WTC11 (cell line): ENCODE measurements around the gene NFKB1. TPM values are rescaled to one million over a fixed set of nuclear protein-coding genes. Genes with fewer than 3 reads are reported as not detected.

ENCODE experiments used
- ATAC-seq: fragments of 200-7000 bp; cut with Tn5 transposase; 2 replicates; pipeline ENCODE4 v1.10.0; 2021; ENCODE audit warnings: mild to moderate bottlenecking, moderate library complexity
- CTCF ChIA-PET: fragments of 300-600 bp; sonication (Branson Sonifier 250); formaldehyde crosslinking; loops from one replicate; lab custom pipeline; 2021; ENCODE audit warnings: antibody characterized with exemption; lab: Charles Lee
- POLR2A ChIA-PET: fragments of 350-600 bp; sonication (Branson Sonifier 250); formaldehyde crosslinking; loops from one replicate; lab custom pipeline; 2021; ENCODE audit warnings: antibody characterized with exemption; lab: Charles Lee
- DNase-seq: peaks from one replicate; pipeline ENCODE4 v3.0.0; 2021; ENCODE audit warnings: low spot score
- H3K27ac Mint-ChIP-seq: 2 replicates; pipeline ENCODE4 v1.8.0; 2021; ENCODE audit warnings: mixed read lengths
- H3K27me3 Mint-ChIP-seq: 2 replicates; pipeline ENCODE4 v1.8.0; 2021; ENCODE audit warnings: low read depth, mild to moderate bottlenecking, moderate library complexity, mixed read lengths
- H3K36me3 Mint-ChIP-seq: 2 replicates; pipeline ENCODE4 v1.8.0; 2021; ENCODE audit warnings: mixed read lengths
- H3K4me1 Mint-ChIP-seq: 2 replicates; pipeline ENCODE4 v1.8.0; 2022; ENCODE audit warnings: mixed read lengths
- H3K4me3 Mint-ChIP-seq: 2 replicates; pipeline ENCODE4 v1.8.0; 2021; ENCODE audit warnings: mild to moderate bottlenecking, moderate library complexity, mixed read lengths
- H3K9me3 Mint-ChIP-seq: 2 replicates; pipeline ENCODE4 v1.8.0; 2021; ENCODE audit warnings: mixed read lengths
- ATF1 ChIP-seq: sonication (generic); formaldehyde crosslinking; IDR thresholded peaks from 2 replicates; pipeline ENCODE4 v1.8.1; 2023; ENCODE audit warnings: mild to moderate bottlenecking, moderate library complexity, missing genetic modification reagents
- CREM ChIP-seq: sonication (generic); formaldehyde crosslinking; IDR thresholded peaks from 2 replicates; pipeline ENCODE4 v1.8.1; 2022; ENCODE audit warnings: mild to moderate bottlenecking, missing genetic modification reagents, moderate library complexity
- FOXK1 ChIP-seq: sonication (generic); formaldehyde crosslinking; IDR thresholded peaks from 2 replicates; pipeline ENCODE4 v1.8.0; 2022; ENCODE audit warnings: mild to moderate bottlenecking, moderate library complexity, missing genetic modification reagents
- GABPB1 ChIP-seq: sonication (generic); formaldehyde crosslinking; IDR thresholded peaks from 2 replicates; pipeline ENCODE4 v1.8.1; 2023; ENCODE audit warnings: mild to moderate bottlenecking, missing genetic modification reagents
- GRHL2 ChIP-seq: fragments of 250-450 bp; sonication (Bioruptor Pico); IDR thresholded peaks from 2 replicates; pipeline ENCODE4 v1.8.0; 2022; ENCODE audit warnings: mild to moderate bottlenecking, moderate library complexity; ENCODE audit not compliant: insufficient replicate concordance, severe bottlenecking
- IRF2 ChIP-seq: sonication (generic); formaldehyde crosslinking; IDR thresholded peaks from 2 replicates; pipeline ENCODE4 v1.8.0; 2022; ENCODE audit warnings: low read depth, missing genetic modification reagents, borderline replicate concordance
- MXD4 ChIP-seq: fragments of 250-450 bp; sonication (Bioruptor Pico); IDR thresholded peaks from 2 replicates; pipeline ENCODE4 v1.8.0; 2021; ENCODE audit warnings: mild to moderate bottlenecking, moderate library complexity, borderline replicate concordance
- PRDM15 ChIP-seq: sonication (generic); formaldehyde crosslinking; IDR thresholded peaks from 2 replicates; pipeline ENCODE4 v1.8.0; 2022; ENCODE audit warnings: missing genetic modification reagents
- PREB ChIP-seq: sonication (generic); formaldehyde crosslinking; IDR thresholded peaks from 2 replicates; pipeline ENCODE4 v1.8.1; 2022; ENCODE audit warnings: mild to moderate bottlenecking, missing genetic modification reagents, moderate library complexity, borderline replicate concordance
- RELA ChIP-seq: sonication (generic); formaldehyde crosslinking; IDR thresholded peaks from 2 replicates; pipeline ENCODE4 v1.8.1; 2022; ENCODE audit warnings: missing genetic modification reagents, mild to moderate bottlenecking, borderline replicate concordance
- RORB ChIP-seq: fragments of 250-450 bp; sonication (Bioruptor Pico); IDR thresholded peaks from 2 replicates; pipeline ENCODE4 v1.9.0; 2021; ENCODE audit warnings: mild to moderate bottlenecking
- SOX15 ChIP-seq: fragments of 250-450 bp; sonication (Bioruptor Pico); IDR thresholded peaks from 2 replicates; pipeline ENCODE4 v1.9.0; 2021; ENCODE audit warnings: mild to moderate bottlenecking
- TCF7 ChIP-seq: sonication (generic); formaldehyde crosslinking; IDR thresholded peaks from 2 replicates; pipeline ENCODE4 v1.8.0; 2022; ENCODE audit warnings: mild to moderate bottlenecking, low read depth, missing genetic modification reagents, moderate library complexity
- USF1 ChIP-seq: sonication (generic); formaldehyde crosslinking; IDR thresholded peaks from 2 replicates; pipeline ENCODE4 v1.8.0; 2022; ENCODE audit warnings: mild to moderate bottlenecking, missing genetic modification reagents
- USF2 ChIP-seq: sonication (generic); formaldehyde crosslinking; IDR thresholded peaks from 2 replicates; pipeline ENCODE4 v1.8.1; 2023; ENCODE audit warnings: mild to moderate bottlenecking, missing genetic modification reagents, moderate library complexity
- ZNF121 ChIP-seq: sonication (generic); formaldehyde crosslinking; IDR thresholded peaks from 2 replicates; pipeline ENCODE4 v1.8.0; 2023; ENCODE audit warnings: missing genetic modification reagents
- ZNF317 ChIP-seq: sonication (generic); formaldehyde crosslinking; IDR thresholded peaks from 2 replicates; pipeline ENCODE4 v1.8.1; 2023; ENCODE audit warnings: low read depth, mild to moderate bottlenecking, moderate library complexity, missing genetic modification reagents, borderline replicate concordance
- ZNF512 ChIP-seq: sonication (generic); formaldehyde crosslinking; IDR thresholded peaks from 2 replicates; pipeline ENCODE4 v1.8.1; 2022; ENCODE audit warnings: missing genetic modification reagents, borderline replicate concordance
- ZSCAN18 ChIP-seq: fragments of 250-450 bp; sonication (Bioruptor Pico); IDR thresholded peaks from 2 replicates; pipeline ENCODE4 v2.1.2; 2022; ENCODE audit warnings: mild to moderate bottlenecking, moderate library complexity
- total RNA-seq: library from RNA; stranded (reverse); gene quantifications from 3 replicates; pipeline ENCODE4 v1.2.3, GENCODE V29; 2021

The NFKB1 gene
- total RNA-seq, 1 experiment from 2014 or later = 5.6 TPM

- Mint-ChIP-seq H3K9me3 (no peaks in the 10 kb centered on the region), H3K36me3 (no peaks in the 10 kb centered on the region), H3K27ac (no peak overlapping the region), H3K27me3 (no peaks in the 10 kb centered on the region), H3K4me1 (peaks cover 2% of the 10 kb centered on the region), H3K4me3 (no peak overlapping the region)
- ChIA-PET POLR2A (no interaction called here), CTCF (interaction anchor here (1.0 kb wide), 1 partner anchor 14 kb away, joined by 3 read pairs; no protein-coding TSS in a partner anchor)
- no peak for DNase-seq
- ATAC-seq = no peak
- TF ChIP-seq PRDM15 (CRISPR knock-in tag) (no peak), ZNF317 (CRISPR knock-in tag) (no peak), RORB (CRISPR knock-in tag) (no peak), USF1 (CRISPR knock-in tag) (no peak), CREM (CRISPR knock-in tag) (no peak), GABPB1 (no peak), ZNF121 (CRISPR knock-in tag) (no peak), MXD4 (CRISPR knock-in tag) (no peak), IRF2 (no peak), GRHL2 (CRISPR knock-in tag) (no peak), ATF1 (no peak), FOXK1 (CRISPR knock-in tag) (no peak), SOX15 (CRISPR knock-in tag) (no peak), ZSCAN18 (CRISPR knock-in tag) (no peak), PREB (CRISPR knock-in tag) (no peak), USF2 (no peak), TCF7 (CRISPR knock-in tag) (no peak), RELA (no peak), ZNF512 (no peak)
Measured at GRCh38 chr4:102533904-102534303, 32.7 kb downstream of the NFKB1 start.
